Endodermal cell (in vitro differentiated cells): ENCODE results near the gene RADIL. TPM values are rescaled to one million over a fixed set of nuclear protein-coding genes. Genes with fewer than 3 reads are reported as not detected.

Experiments
- DNase-seq: peaks from one replicate; pipeline ENCODE4 v3.0.0-alpha.2; 2017
- H3K27ac ChIP-seq: 2 replicates; pipeline ENCODE4 v1.5.1; 2013; ENCODE audit warnings: mild to moderate bottlenecking, low read depth, low read length, moderate library complexity
- H3K27me3 ChIP-seq: 2 replicates; pipeline ENCODE4 v1.6.1; 2013; ENCODE audit warnings: mild to moderate bottlenecking, low read length, moderate library complexity; ENCODE audit not compliant: insufficient read depth, control insufficient read depth, poor library complexity, severe bottlenecking
- H3K36me3 ChIP-seq: 2 replicates; pipeline ENCODE4 v1.7.0; 2013; ENCODE audit warnings: mild to moderate bottlenecking, low read length, moderate library complexity; ENCODE audit not compliant: control insufficient read depth, insufficient read depth
- H3K4me1 ChIP-seq: one replicate; pipeline ENCODE4 v1.7.0; 2013; ENCODE audit warnings: low read length; ENCODE audit not compliant: control insufficient read depth, insufficient read depth
- H3K4me3 ChIP-seq: 2 replicates; pipeline ENCODE4 v1.5.1; 2013; ENCODE audit warnings: mild to moderate bottlenecking, low read length, moderate library complexity
- H3K9ac ChIP-seq: 2 replicates; pipeline ENCODE4 v1.6.1; 2013; ENCODE audit warnings: mild to moderate bottlenecking, low read length, moderate library complexity; ENCODE audit not compliant: poor library complexity, severe bottlenecking; ENCODE audit errors: extremely low read depth
- H3K9me3 ChIP-seq: 2 replicates; pipeline ENCODE4 v1.6.1; 2013; ENCODE audit warnings: mild to moderate bottlenecking, low read length, moderate library complexity; ENCODE audit not compliant: control insufficient read depth
- H3K27ac Mint-ChIP-seq: 2 replicates; pipeline ENCODE4 v1.8.0; 2020; ENCODE audit warnings: mixed read lengths
- H3K27me3 Mint-ChIP-seq: 2 replicates; pipeline ENCODE4 v1.8.0; 2021; ENCODE audit warnings: mild to moderate bottlenecking, mixed read lengths; ENCODE audit not compliant: insufficient read depth
- H3K36me3 Mint-ChIP-seq: 2 replicates; pipeline ENCODE4 v1.8.0; 2020; ENCODE audit warnings: low read depth, mixed read lengths
- H3K4me1 Mint-ChIP-seq: 2 replicates; pipeline ENCODE4 v1.8.0; 2020; ENCODE audit warnings: mixed read lengths
- H3K4me3 Mint-ChIP-seq: 2 replicates; pipeline ENCODE4 v1.8.0; 2020; ENCODE audit warnings: mild to moderate bottlenecking, moderate library complexity, mixed read lengths
- H3K9me3 Mint-ChIP-seq: 2 replicates; pipeline ENCODE4 v1.8.0; 2020; ENCODE audit warnings: mild to moderate bottlenecking, mixed read lengths
- CTCF ChIP-seq: fragments of 200-600 bp; sonication (generic); conservative IDR thresholded peaks from 2 replicates; pipeline ENCODE4 v1.5.0; 2021; ENCODE audit warnings: antibody characterized with exemption, mild to moderate bottlenecking
- WGBS, 2 experiments: methylation state at CpG; one replicate each; pipeline versions ENCODE4 v1.1.5 to v1.1.7; 2013; ENCODE audit warnings: missing lambda C conversion rate in 2 of 2, mixed read lengths in 1 of 2; ENCODE audit not compliant: insufficient coverage in 1 of 2, insufficient read length in 1 of 2; 5-methylcytosine and 5-hydroxymethylcytosine counted together
- total RNA-seq, 2 donors: library from RNA; stranded (reverse); fragmentation: NEBNext Ultra II Directional in 1 of 2; extraction: Animal tissue kit (Norgen Biotek cat#: 25700) in 1 of 2; gene quantifications; 2 replicates in 1 of 2; 3 replicates in 1 of 2; pipeline ENCODE4 v1.2.1, GENCODE V29; 2021

Gene RADIL
- total RNA-seq, 2 donors from 2014 or later: 34.9 to 47.6 TPM

- H3K4me1 ChIP-seq: peaks cover 3% of the 10 kb centered on the region
- TF ChIP-seq CTCF: no peak
- DNase-seq: no peak
- no peak overlapping the region for H3K9ac ChIP-seq
- H3K36me3 ChIP-seq: peaks cover 5% of the 10 kb centered on the region
- peak overlapping the region; percentile 69 for H3K4me3 ChIP-seq
- H3K9me3 ChIP-seq: peaks cover 35% of the 10 kb centered on the region
- Mint-ChIP-seq H3K4me3 (no peak overlapping the region), H3K36me3 (peaks cover 42% of the 10 kb centered on the region), H3K4me1 (peaks cover 24% of the 10 kb centered on the region), H3K27ac (no peak overlapping the region), H3K9me3 (peaks cover 16% of the 10 kb centered on the region), H3K27me3 (no peaks in the 10 kb centered on the region)
- no peak overlapping the region for H3K27ac ChIP-seq
- H3K27me3 ChIP-seq: no peaks in the 10 kb centered on the region
- 90 to 92% methylated on average over 9 to 11 of the region's 11 CpGs for WGBS, 2 experiments
These were observed 22.3 kb downstream of the RADIL start for GRCh38 chr7:4861227-4861626.

- peak overlapping the region; percentile 20 for H3K27ac Mint-ChIP-seq
- Histone ChIP-seq H3K27me3 (no peaks in the 10 kb centered on the region), H3K4me1 (peaks cover 3% of the 10 kb centered on the region), H3K36me3 (no peaks in the 10 kb centered on the region), H3K27ac (peak overlapping the region; percentile 14), H3K9ac (no peak overlapping the region), H3K4me3 (peak overlapping the region; percentile 49), H3K9me3 (peaks cover 24% of the 10 kb centered on the region)
- no peak overlapping the region for H3K4me3 Mint-ChIP-seq
- DNase-seq: no peak
- 88 to 100% methylated on average over 2 to 3 of the region's 3 CpGs for WGBS, 2 experiments
- peaks cover 39% of the 10 kb centered on the region for H3K4me1 Mint-ChIP-seq
- no peaks in the 10 kb centered on the region for H3K27me3 Mint-ChIP-seq
- TF ChIP-seq CTCF: no peak
- peaks cover 2% of the 10 kb centered on the region for H3K9me3 Mint-ChIP-seq
- peaks cover 26% of the 10 kb centered on the region for H3K36me3 Mint-ChIP-seq
These were observed 26.3 kb downstream of the RADIL start for GRCh38 chr7:4857189-4857588.

- H3K4me3 Mint-ChIP-seq: no peak overlapping the region
- Histone ChIP-seq H3K9ac (no peak overlapping the region), H3K4me3 (peak overlapping the region; percentile 49), H3K4me1 (peaks cover 3% of the 10 kb centered on the region), H3K27me3 (no peaks in the 10 kb centered on the region), H3K27ac (peak overlapping the region; percentile 14), H3K9me3 (peaks cover 26% of the 10 kb centered on the region), H3K36me3 (peaks cover 5% of the 10 kb centered on the region)
- H3K9me3 Mint-ChIP-seq: peaks cover 6% of the 10 kb centered on the region
- peaks cover 30% of the 10 kb centered on the region for H3K36me3 Mint-ChIP-seq
- TF ChIP-seq CTCF: no peak
- no peak for DNase-seq
- peaks cover 39% of the 10 kb centered on the region for H3K4me1 Mint-ChIP-seq
- 71 to 85% methylated on average over 6 to 10 of the region's 10 CpGs for WGBS, 2 experiments
- H3K27me3 Mint-ChIP-seq: no peaks in the 10 kb centered on the region
- H3K27ac Mint-ChIP-seq: peak overlapping the region; percentile 20
These were observed 27.0 kb downstream of the RADIL start for GRCh38 chr7:4856336-4857057.
